PC-3 (cell line): ENCODE results near the gene ABRACL. TPM values are rescaled to one million over a fixed set of nuclear protein-coding genes. Genes with fewer than 3 reads are reported as not detected.
A peak's percentile ranks its signal among the peaks of the same experiment; 100 is the strongest.

Source experiments
- ATAC-seq: fragments of 200-7000 bp; cut with Tn5 transposase; 2 replicates; pipeline ENCODE4 v1.9.1; 2020; ENCODE audit warnings: mild to moderate bottlenecking, moderate library complexity
- BruUV-seq: library from RNA; stranded (reverse); fragments of 400-500 nt; replicated peaks from 2 replicates; lab custom pipeline; 2021; lab: Mats Ljungman, UMichigan
- CTCF ChIA-PET: fragments of 300-600 bp; sonication (Branson Sonifier 250); formaldehyde crosslinking; loops from one replicate; lab custom pipeline; 2022; ENCODE audit warnings: antibody characterized with exemption; lab: Charles Lee
- POLR2A ChIA-PET: fragments of 300-600 bp; sonication (Branson Sonifier 250); formaldehyde crosslinking; loops from one replicate; lab custom pipeline; 2022; ENCODE audit warnings: antibody characterized with exemption; ENCODE audit not compliant: unreplicated experiment; lab: Charles Lee
- DNase-seq: peaks from one replicate; pipeline ENCODE4 v3.0.0-alpha.2; 2015
- H2AFZ ChIP-seq: fragments of 300-600 bp; sonication (generic); 2 replicates; pipeline ENCODE4 v1.6.0; 2016; ENCODE audit warnings: antibody characterized with exemption, low read length
- H3F3A ChIP-seq: fragments of 300-600 bp; sonication (generic); one replicate; pipeline ENCODE4 v1.6.0; 2017; ENCODE audit warnings: antibody characterized with exemption, low read length, control low read depth, mild to moderate bottlenecking; ENCODE audit not compliant: unreplicated experiment
- H3K27ac ChIP-seq: fragments of 300-600 bp; sonication (generic); 2 replicates; pipeline ENCODE4 v1.5.1; 2016; ENCODE audit warnings: mild to moderate bottlenecking, low read length
- H3K27me3 ChIP-seq: fragments of 300-600 bp; sonication (generic); 2 replicates; pipeline ENCODE4 v1.6.1; 2016; ENCODE audit warnings: low read length, mixed read lengths
- H3K36me3 ChIP-seq: fragments of 300-600 bp; sonication (generic); 2 replicates; pipeline ENCODE4 v1.6.1; 2016; ENCODE audit warnings: low read depth, mixed run types, low read length, mixed read lengths
- H3K4me1 ChIP-seq: fragments of 300-600 bp; sonication (generic); 2 replicates; pipeline ENCODE4 v1.5.1; 2016; ENCODE audit warnings: low read length; ENCODE audit not compliant: insufficient read depth
- H3K4me2 ChIP-seq: fragments of 300-600 bp; sonication (generic); 2 replicates; pipeline ENCODE4 v1.6.0; 2016; ENCODE audit warnings: low read length
- H3K4me3 ChIP-seq: fragments of 300-600 bp; sonication (generic); 2 replicates; pipeline ENCODE4 v1.5.1; 2016; ENCODE audit warnings: mild to moderate bottlenecking, low read length, mixed read lengths
- H3K79me2 ChIP-seq: fragments of 300-600 bp; sonication (generic); 2 replicates; pipeline ENCODE4 v1.6.1; 2017; ENCODE audit warnings: low read length, mixed read lengths
- H3K9ac ChIP-seq: fragments of 300-600 bp; sonication (generic); 2 replicates; pipeline ENCODE4 v1.6.0; 2016; ENCODE audit warnings: mild to moderate bottlenecking, low read length
- H3K9me2 ChIP-seq: fragments of 300-600 bp; sonication (generic); replicated peaks from 2 replicates; pipeline ENCODE4 v1.6.1; 2016; ENCODE audit warnings: mixed run types, low read length, mixed read lengths
- H3K9me3 ChIP-seq: fragments of 300-600 bp; sonication (generic); 2 replicates; pipeline ENCODE4 v1.6.1; 2016; ENCODE audit warnings: low read length, mixed read lengths
- H4K20me1 ChIP-seq: fragments of 300-600 bp; sonication (generic); 2 replicates; pipeline ENCODE4 v1.6.1; 2016; ENCODE audit warnings: low read length, mixed read lengths
- CTCF ChIP-seq: fragments of 300-600 bp; sonication (generic); conservative IDR thresholded peaks from 2 replicates; pipeline ENCODE4 v1.5.1; 2017; ENCODE audit warnings: antibody characterized with exemption, low read depth, mild to moderate bottlenecking, low read length
- EZH2 ChIP-seq: fragments of 300-600 bp; sonication (generic); IDR thresholded peaks from one replicate; pipeline ENCODE4 v1.6.1; 2017; ENCODE audit warnings: antibody characterized with exemption, mild to moderate bottlenecking, low read length; ENCODE audit not compliant: unreplicated experiment
- EZH2phosphoT487 ChIP-seq: fragments of 300-600 bp; sonication (generic); IDR thresholded peaks from 2 replicates; pipeline ENCODE4 v1.6.1; 2018; ENCODE audit warnings: mild to moderate bottlenecking, antibody characterized with exemption, low read length, borderline replicate concordance
- intact Hi-C: fragments of 100-400 bp; cut with micrococcal nuclease; formaldehyde crosslinking; loops from 2 replicates; pipeline ENCODE4 v1.9.0; 2023
- total RNA-seq: library from RNA; depleted of rRNA; stranded (reverse); fragments of >200 nt; gene quantifications from 2 replicates; pipeline ENCODE4 v1.2.3, GENCODE V29; 2014

The ABRACL gene
- total RNA-seq, 1 experiment from 2014 or later: 35.8 TPM

GRCh38 chr6:139073118-139073517, 44.6 kb downstream of the ABRACL start:
- no peak overlapping the region for H2AFZ ChIP-seq
- no TSS peak for BruUV-seq
- no peaks in the 10 kb centered on the region for H3F3A ChIP-seq
- H4K20me1 ChIP-seq: no peaks in the 10 kb centered on the region
- H3K4me3 ChIP-seq: no peak overlapping the region
- H3K79me2 ChIP-seq: no peaks in the 10 kb centered on the region
- no peaks in the 10 kb centered on the region for H3K9me2 ChIP-seq
- ChIA-PET POLR2A (no interaction called here), CTCF (no interaction called here)
- H3K27me3 ChIP-seq: no peaks in the 10 kb centered on the region
- DNase-seq (no peak), ATAC-seq (no peak)
- TF ChIP-seq EZH2: no peak
- TF ChIP-seq CTCF: no peak
- TF ChIP-seq EZH2phosphoT487: no peak
- H3K9me3 ChIP-seq: no peaks in the 10 kb centered on the region
- no peak overlapping the region for H3K9ac ChIP-seq
- no peak overlapping the region for H3K27ac ChIP-seq
- H3K4me2 ChIP-seq: no peak overlapping the region
- intact Hi-C loops: no loop called here
- no peaks in the 10 kb centered on the region for H3K36me3 ChIP-seq
- no peaks in the 10 kb centered on the region for H3K4me1 ChIP-seq

GRCh38 chr6:139079018-139079417, 50.5 kb downstream of the ABRACL start:
- no peak overlapping the region for H2AFZ ChIP-seq
- H3K4me2 ChIP-seq: no peak overlapping the region
- H3K27me3 ChIP-seq: no peaks in the 10 kb centered on the region
- intact Hi-C loops: no loop called here
- no peaks in the 10 kb centered on the region for H3K79me2 ChIP-seq
- BruUV-seq: no TSS peak
- peaks cover 15% of the 10 kb centered on the region for H3K4me1 ChIP-seq
- TF ChIP-seq CTCF (no peak), EZH2phosphoT487 (no peak), EZH2 (no peak)
- H3F3A ChIP-seq: no peaks in the 10 kb centered on the region
- POLR2A ChIA-PET: no interaction called here
- no peaks in the 10 kb centered on the region for H3K9me3 ChIP-seq
- ATAC-seq: no peak
- H3K27ac ChIP-seq: no peak overlapping the region
- H4K20me1 ChIP-seq: no peaks in the 10 kb centered on the region
- no peaks in the 10 kb centered on the region for H3K9me2 ChIP-seq
- H3K4me3 ChIP-seq: no peak overlapping the region
- H3K36me3 ChIP-seq: no peaks in the 10 kb centered on the region
- H3K9ac ChIP-seq: no peak overlapping the region
- no peak for DNase-seq
- CTCF ChIA-PET: no interaction called here

GRCh38 chr6:139080255-139080920, 51.8 kb downstream of the ABRACL start:
- intact Hi-C loops: no loop called here
- Histone ChIP-seq H4K20me1 (no peaks in the 10 kb centered on the region), H3K4me3 (no peak overlapping the region), H3K27ac (no peak overlapping the region), H3K9me2 (no peaks in the 10 kb centered on the region), H3K27me3 (no peaks in the 10 kb centered on the region), H3K9ac (no peak overlapping the region), H3K79me2 (no peaks in the 10 kb centered on the region), H3F3A (no peaks in the 10 kb centered on the region), H3K4me1 (peaks cover 15% of the 10 kb centered on the region), H3K9me3 (no peaks in the 10 kb centered on the region), H2AFZ (no peak overlapping the region), H3K36me3 (no peaks in the 10 kb centered on the region), H3K4me2 (peak overlapping the region; percentile 40)
- TF ChIP-seq CTCF (no peak), EZH2 (no peak), EZH2phosphoT487 (no peak)
- ATAC-seq (peak; percentile 98), DNase-seq (peak; percentile 75)
- no TSS peak for BruUV-seq
- CTCF ChIA-PET: no interaction called here
- POLR2A ChIA-PET: no interaction called here
